ENCODE results near the gene PSME2. TPM values are rescaled to one million over a fixed set of nuclear protein-coding genes. Genes with fewer than 3 reads are reported as not detected.

PSME2 gene
- total RNA-seq, 2 experiments from 2014 or later = 395 to 405 TPM

DNA sequence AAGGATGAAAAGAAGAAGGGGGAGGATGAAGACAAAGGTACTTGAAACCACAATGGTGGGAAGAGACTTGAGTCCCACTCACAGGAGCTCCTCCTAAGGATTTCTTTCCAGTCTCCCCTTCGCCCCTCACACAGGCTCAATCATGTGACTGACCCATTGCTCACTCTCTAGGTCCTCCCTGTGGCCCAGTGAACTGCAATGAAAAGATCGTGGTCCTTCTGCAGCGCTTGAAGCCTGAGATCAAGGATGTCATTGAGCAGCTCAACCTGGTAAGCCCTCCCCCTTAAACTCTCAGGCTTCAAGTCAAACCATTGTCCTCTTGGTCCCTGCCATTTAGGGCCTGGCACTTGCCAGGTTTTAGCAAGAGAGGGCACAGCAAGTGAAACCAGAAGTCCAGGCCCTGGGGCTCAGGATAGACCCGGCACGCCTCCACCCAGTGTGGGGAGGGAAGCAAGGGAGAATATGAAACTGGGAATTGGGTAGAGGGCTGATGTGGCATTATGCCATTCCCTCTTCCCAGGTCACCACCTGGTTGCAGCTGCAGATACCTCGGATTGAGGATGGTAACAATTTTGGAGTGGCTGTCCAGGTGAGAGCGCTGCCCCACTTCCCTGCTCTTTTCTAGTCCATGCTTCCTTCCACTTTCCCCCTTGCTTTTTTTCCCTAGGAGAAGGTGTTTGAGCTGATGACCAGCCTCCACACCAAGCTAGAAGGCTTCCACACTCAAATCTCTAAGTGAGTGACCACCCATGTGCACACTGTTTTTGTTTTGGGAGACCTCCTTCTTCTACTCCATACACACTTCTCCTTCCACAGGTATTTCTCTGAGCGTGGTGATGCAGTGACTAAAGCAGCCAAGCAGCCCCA, 8.6 kb downstream of the PSME2 start:
- Mint-ChIP-seq H3K27ac (peak overlapping the region; percentile 89), H3K36me3 (ENCODE audit: low read depth) (peaks cover 49% of the 10 kb centered on the region), H3K27me3 (no peaks in the 10 kb centered on the region), H3K4me1 (peaks cover 52% of the 10 kb centered on the region), H3K4me3 (peak overlapping the region; percentile 93), H3K9me3 (no peaks in the 10 kb centered on the region)
- POLR2A ChIA-PET = interaction anchor here (0.6 to 21.4 kb wide), 13 partner anchors 9 to 293 kb away, joined by 3 to 652 read pairs (median 18); partner anchors contain the start of genes CHMP4A, DCAF11, IPO4 and IRF9
- CTCF ChIA-PET = interaction anchor here (0.7 to 3.5 kb wide), 6 partner anchors 23 to 160 kb away, joined by 3 to 25 read pairs (median 5); partner anchors contain the start of genes DCAF11, IRF9 and NRL
- DNase-seq = no peak

- Mint-ChIP-seq H3K9me3 (no peaks in the 10 kb centered on the region), H3K27ac (peak overlapping the region; percentile 89), H3K36me3 (ENCODE audit: low read depth) (peaks cover 48% of the 10 kb centered on the region), H3K4me1 (peaks cover 54% of the 10 kb centered on the region), H3K27me3 (no peaks in the 10 kb centered on the region), H3K4me3 (peak overlapping the region; percentile 93)
- no peak for DNase-seq
- ChIA-PET CTCF (interaction anchor here (0.7 to 3.5 kb wide), 9 partner anchors 10 to 171 kb away, joined by 3 to 25 read pairs (median 6); partner anchors contain the start of genes CIDEB, DCAF11, IRF9 and NRL), POLR2A (interaction anchor here (0.9 to 21.4 kb wide), 23 partner anchors 10 to 301 kb away, joined by 3 to 652 read pairs (median 8); partner anchors contain the start of genes CHMP4A, DCAF11, IPO4 and IRF9)
Measured at GRCh38 chr14:24136684-24137528, 9.5 kb downstream of the PSME2 start.

DNA sequence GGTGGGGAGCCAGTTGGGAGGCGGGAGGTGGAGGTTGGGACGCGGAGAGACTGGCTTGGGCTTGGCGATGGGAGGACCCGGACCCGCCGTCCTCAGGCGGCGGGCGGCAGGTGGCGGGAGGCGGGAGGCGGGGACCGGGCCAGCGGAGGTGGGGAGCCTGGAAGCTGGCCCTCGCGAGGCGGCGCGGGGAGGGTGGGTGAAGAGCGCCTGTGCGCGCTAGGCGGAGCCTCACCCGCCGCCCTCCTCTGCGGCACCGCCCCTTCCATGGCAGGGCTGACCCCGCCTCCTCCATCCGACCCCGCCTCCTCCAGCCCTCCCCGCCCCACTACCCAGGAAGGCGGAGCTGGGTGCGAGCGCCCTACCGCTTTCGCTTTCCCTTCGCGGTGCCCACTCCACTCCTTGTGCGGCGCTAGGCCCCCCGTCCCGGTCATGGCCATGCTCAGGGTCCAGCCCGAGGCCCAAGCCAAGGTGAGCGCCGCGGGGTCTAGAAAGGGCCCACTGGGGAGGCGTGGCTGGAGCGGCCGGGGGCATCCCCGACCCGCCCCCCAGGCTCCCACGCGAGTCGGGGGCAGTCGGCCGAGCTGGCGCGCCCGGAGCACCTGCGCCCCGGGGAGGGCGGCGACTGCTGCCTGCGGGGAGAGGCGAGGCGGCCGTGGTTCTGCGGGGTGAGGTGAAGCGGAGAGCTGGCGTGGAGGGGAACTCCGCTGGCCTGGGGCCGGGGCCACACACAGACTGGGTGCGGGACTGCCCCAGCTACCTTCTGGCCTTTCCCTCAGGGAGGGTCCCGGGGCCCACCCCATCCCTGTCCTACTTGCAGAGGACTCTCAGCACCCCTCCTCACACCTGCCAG, 10.4 kb downstream of the PSME2 start, which contains the start of gene PSME1:
Gene PSME1 (plus strand): TSS at position 361 of the 850 bp plus-strand sequence. CDS start 69 bp downstream, at position 430.
- Mint-ChIP-seq H3K4me1 (peaks cover 53% of the 10 kb centered on the region), H3K4me3 (peak within 1 kb of the TSS; percentile 93), H3K36me3 (ENCODE audit: low read depth) (peaks cover 43% of the 10 kb centered on the region), H3K9me3 (no peaks in the 10 kb centered on the region), H3K27ac (peak within 1 kb of the TSS; percentile 89), H3K27me3 (no peaks in the 10 kb centered on the region)
- POLR2A ChIA-PET = interaction anchor here (1.0 to 21.4 kb wide), 23 partner anchors 9 to 301 kb away, joined by 3 to 652 read pairs (median 7); partner anchors contain the start of genes CHMP4A, DCAF11, DHRS1 and IPO4
- DNase-seq = peak; percentile 96
- CTCF ChIA-PET = interaction anchor here (1.0 to 3.5 kb wide), 11 partner anchors 9 to 172 kb away, joined by 3 to 25 read pairs (median 6); partner anchors contain the start of genes CIDEB, DCAF11, IRF9 and NRL

GRCh38 chr14:24135584-24135833, 10.9 kb downstream of the PSME2 start:
- Mint-ChIP-seq H3K9me3 (no peaks in the 10 kb centered on the region), H3K36me3 (ENCODE audit: low read depth) (peaks cover 37% of the 10 kb centered on the region), H3K27me3 (no peaks in the 10 kb centered on the region), H3K27ac (peak overlapping the region; percentile 74), H3K4me1 (peaks cover 52% of the 10 kb centered on the region), H3K4me3 (peak overlapping the region; percentile 93)
- CTCF ChIA-PET = interaction anchor here (1.0 to 3.5 kb wide), 10 partner anchors 9 to 55 kb away, joined by 4 to 25 read pairs (median 6); partner anchors contain the start of genes DCAF11, IRF9, NRL and PCK2
- no peak for DNase-seq
- POLR2A ChIA-PET = interaction anchor here (1.0 to 21.4 kb wide), 21 partner anchors 9 to 296 kb away, joined by 3 to 652 read pairs (median 8); partner anchors contain the start of genes CHMP4A, DCAF11, DHRS1 and IPO4

DNA sequence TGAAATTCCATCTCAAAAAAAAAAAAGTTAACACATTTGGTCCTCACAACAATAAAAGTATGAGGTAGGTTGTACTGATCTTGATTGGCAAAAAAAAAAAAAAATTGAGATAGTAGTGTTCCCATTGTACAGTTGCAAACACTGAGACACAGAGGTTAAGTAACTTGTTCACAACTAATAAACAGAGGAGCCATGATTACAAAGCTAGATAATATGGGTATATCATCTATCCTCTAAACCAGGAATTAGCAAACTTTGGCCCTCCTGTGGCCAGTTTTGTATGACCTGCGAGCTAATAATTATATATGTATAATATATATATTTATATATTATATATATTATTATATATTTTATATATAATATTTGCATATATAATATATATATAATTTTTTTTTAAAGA, 12.7 kb downstream of the PSME2 start:
- Mint-ChIP-seq H3K27me3 (no peaks in the 10 kb centered on the region), H3K4me1 (peaks cover 40% of the 10 kb centered on the region), H3K36me3 (ENCODE audit: low read depth) (peaks cover 22% of the 10 kb centered on the region), H3K27ac (no peak overlapping the region), H3K4me3 (no peak overlapping the region), H3K9me3 (no peaks in the 10 kb centered on the region)
- CTCF ChIA-PET = interaction anchor here (1.7 to 1.9 kb wide), 2 partner anchors 25 to 76 kb away, joined by 7 read pairs; no protein-coding TSS in a partner anchor
- DNase-seq = no peak
- POLR2A ChIA-PET = interaction anchor here (0.6 to 21.4 kb wide), 5 partner anchors 12 to 167 kb away, joined by 3 to 448 read pairs (median 4); partner anchors contain the start of genes DCAF11, IRF9, NRL and PSME2

DNA sequence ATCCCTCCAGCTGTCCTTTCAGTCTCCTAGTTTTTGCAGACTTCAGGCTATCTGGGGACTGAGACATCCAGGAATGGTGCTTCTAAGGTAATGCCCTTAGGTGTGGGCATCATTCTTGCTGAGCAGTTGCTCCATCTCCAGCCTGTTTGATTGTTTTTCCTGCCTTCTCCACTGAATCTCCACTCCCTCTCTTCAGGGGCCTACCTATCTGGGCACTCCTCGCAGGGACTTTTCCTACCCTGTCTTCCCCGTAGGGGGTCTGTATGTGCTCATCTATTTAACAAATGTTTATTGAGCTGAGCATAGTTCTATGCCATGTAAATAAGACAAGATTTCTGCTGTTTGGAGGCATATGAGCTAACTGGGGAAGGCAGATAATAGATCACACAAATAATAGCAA, 13.4 kb downstream of the PSME2 start:
- peaks cover 32% of the 10 kb centered on the region for H3K4me1 Mint-ChIP-seq
- H3K9me3 Mint-ChIP-seq = no peaks in the 10 kb centered on the region
- CTCF ChIA-PET = interaction anchor here (1.1 to 1.9 kb wide), 4 partner anchors 18 to 75 kb away, joined by 3 to 7 read pairs (median 6); partner anchors contain the start of genes DCAF11, IRF9 and NRL
- H3K27me3 Mint-ChIP-seq = no peaks in the 10 kb centered on the region
- no peak for DNase-seq
- POLR2A ChIA-PET = interaction anchor here (0.8 to 21.4 kb wide), 8 partner anchors 8 to 297 kb away, joined by 3 to 448 read pairs (median 4); partner anchors contain the start of genes CHMP4A, DCAF11, EMC9 and IRF9
- H3K4me3 Mint-ChIP-seq = no peak overlapping the region
- peaks cover 15% of the 10 kb centered on the region for H3K36me3 Mint-ChIP-seq (ENCODE audit: low read depth)
- no peak overlapping the region for H3K27ac Mint-ChIP-seq

GRCh38 chr14:24132061-24132685, 14.2 kb downstream of the PSME2 start:
- Mint-ChIP-seq H3K9me3 (no peaks in the 10 kb centered on the region), H3K27ac (peak overlapping the region; percentile 4), H3K4me1 (peaks cover 24% of the 10 kb centered on the region), H3K4me3 (no peak overlapping the region), H3K27me3 (no peaks in the 10 kb centered on the region), H3K36me3 (ENCODE audit: low read depth) (peaks cover 10% of the 10 kb centered on the region)
- CTCF ChIA-PET = interaction anchor here (1.1 to 1.4 kb wide), 2 partner anchors 17 to 29 kb away, joined by 3 to 5 read pairs; partner anchors contain the start of genes DCAF11, IRF9 and NRL
- POLR2A ChIA-PET = interaction anchor here (0.6 to 21.4 kb wide), 8 partner anchors 9 to 298 kb away, joined by 3 to 448 read pairs (median 4); partner anchors contain the start of genes CHMP4A, DCAF11, EMC9 and IPO4
- no peak for DNase-seq

- Mint-ChIP-seq H3K36me3 (ENCODE audit: low read depth) (peaks cover 5% of the 10 kb centered on the region), H3K27ac (no peak overlapping the region), H3K27me3 (no peaks in the 10 kb centered on the region), H3K9me3 (no peaks in the 10 kb centered on the region), H3K4me3 (no peak overlapping the region), H3K4me1 (peaks cover 19% of the 10 kb centered on the region)
- no peak for DNase-seq
- POLR2A ChIA-PET = interaction anchor here (1.3 to 21.4 kb wide), 5 partner anchors 9 to 73 kb away, joined by 3 to 448 read pairs (median 5); partner anchors contain the start of genes DCAF11, EMC9, IRF9 and NRL
- CTCF ChIA-PET = interaction anchor here (1.4 kb wide), 1 partner anchor 30 kb away, joined by 5 read pairs; the partner anchor contains the start of gene IRF9
Measured at GRCh38 chr14:24131549-24131966, 14.9 kb downstream of the PSME2 start.

- no peak overlapping the region for H3K4me3 Mint-ChIP-seq
- H3K27ac Mint-ChIP-seq = no peak overlapping the region
- CTCF ChIA-PET = no interaction called here
- no peak for DNase-seq
- no peaks in the 10 kb centered on the region for H3K27me3 Mint-ChIP-seq
- H3K36me3 Mint-ChIP-seq (ENCODE audit: low read depth) = peaks cover 5% of the 10 kb centered on the region
- POLR2A ChIA-PET = interaction anchor here (0.8 to 21.4 kb wide), 4 partner anchors 10 to 73 kb away, joined by 3 to 448 read pairs (median 4); partner anchors contain the start of genes DCAF11, IRF9 and NRL
- peaks cover 19% of the 10 kb centered on the region for H3K4me1 Mint-ChIP-seq
- no peaks in the 10 kb centered on the region for H3K9me3 Mint-ChIP-seq
Measured at GRCh38 chr14:24130717-24131548, 15.5 kb downstream of the PSME2 start.

GRCh38 chr14:24130380-24130716, 16.1 kb downstream of the PSME2 start, which contains the start of gene FITM1:
TSS of gene FITM1 (plus strand) at chr14:24130659. CDS start at chr14:24131564, 905 bp downstream.
- POLR2A ChIA-PET = interaction anchor here (0.8 to 21.4 kb wide), 3 partner anchors 10 to 31 kb away, joined by 3 to 448 read pairs (median 4); partner anchors contain the start of genes DCAF11, IRF9 and NRL
- H3K4me3 Mint-ChIP-seq = no peak within 1 kb of the TSS
- no peak within 1 kb of the TSS for H3K27ac Mint-ChIP-seq
- H3K4me1 Mint-ChIP-seq = peaks cover 17% of the 10 kb centered on the region
- CTCF ChIA-PET = no interaction called here
- no peaks in the 10 kb centered on the region for H3K9me3 Mint-ChIP-seq
- DNase-seq = no peak
- H3K27me3 Mint-ChIP-seq = no peaks in the 10 kb centered on the region
- H3K36me3 Mint-ChIP-seq (ENCODE audit: low read depth) = peaks cover 5% of the 10 kb centered on the region
